Raji (cell line): Measurements from ENCODE around the gene KLC4.

Source experiments
- POLR2A ChIP-seq: IDR thresholded peaks from 2 replicates; pipeline ENCODE4 v1.6.1; 2011; ENCODE audit warnings: low read depth, low read length, control low read depth; ENCODE audit not compliant: insufficient read depth

The KLC4 gene

DNA sequence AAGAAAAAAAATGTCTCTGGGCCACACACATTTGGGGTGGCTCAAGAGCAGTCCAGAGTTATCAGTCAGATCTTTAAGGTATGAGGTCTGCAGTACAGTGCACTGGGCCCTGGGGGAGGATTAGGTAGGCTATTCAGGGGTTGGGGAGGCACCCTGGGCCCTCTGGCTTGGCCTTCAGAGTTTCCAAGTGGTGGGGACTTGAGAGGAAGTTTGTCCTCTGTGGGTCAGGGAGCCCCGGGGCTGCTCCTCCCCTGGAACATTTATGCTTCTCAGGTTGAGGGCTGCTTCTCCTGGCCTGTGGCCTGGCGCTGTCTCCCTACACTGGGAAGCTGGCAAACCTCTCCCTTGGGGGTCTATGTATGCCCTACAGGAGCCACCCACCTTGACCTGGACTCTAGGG, 62.7 kb downstream of the KLC4 start:
- TF ChIP-seq POLR2A: no peak

DNA sequence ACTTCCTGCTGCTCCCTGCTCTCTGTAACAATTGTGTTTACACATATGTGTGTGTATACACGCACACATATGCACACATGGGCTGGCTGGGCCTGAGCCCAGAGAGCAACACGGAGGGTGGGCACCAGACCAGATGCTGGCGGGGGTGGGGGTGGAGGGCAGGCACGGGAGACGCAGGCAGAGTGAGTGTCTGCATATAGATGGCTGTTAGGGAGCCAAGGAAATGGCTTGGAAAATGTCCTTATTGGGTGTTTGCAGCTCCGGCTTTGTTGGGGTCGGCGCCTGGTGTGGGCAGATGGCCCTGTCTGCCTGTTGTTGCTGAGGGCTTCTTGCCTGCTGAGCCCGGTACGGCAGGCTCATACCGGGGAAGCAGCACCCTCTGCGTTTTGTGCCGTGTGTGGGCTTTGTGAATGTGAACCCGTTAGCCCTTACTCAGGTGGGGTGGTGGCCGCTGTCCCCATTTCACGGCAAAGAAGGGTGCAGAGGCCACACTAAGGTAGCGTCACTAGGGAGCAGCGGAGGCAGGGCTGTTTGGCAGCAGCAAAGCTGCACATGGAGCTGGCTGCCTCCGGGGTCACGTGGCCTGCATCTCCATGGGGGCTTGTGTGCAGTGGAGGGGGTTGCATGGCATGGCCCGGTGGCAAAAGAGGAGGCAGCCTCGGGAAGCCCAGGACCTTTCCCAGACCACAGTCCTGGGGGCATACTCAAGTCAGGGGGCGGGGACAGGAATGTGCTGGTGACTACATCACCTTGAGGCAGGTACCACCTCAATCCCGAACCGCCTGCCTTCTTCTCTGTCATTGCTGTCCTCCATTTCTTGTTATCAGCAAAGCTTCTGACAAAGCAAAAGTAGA, 64.3 kb downstream of the KLC4 start:
- no peak for TF ChIP-seq POLR2A

DNA sequence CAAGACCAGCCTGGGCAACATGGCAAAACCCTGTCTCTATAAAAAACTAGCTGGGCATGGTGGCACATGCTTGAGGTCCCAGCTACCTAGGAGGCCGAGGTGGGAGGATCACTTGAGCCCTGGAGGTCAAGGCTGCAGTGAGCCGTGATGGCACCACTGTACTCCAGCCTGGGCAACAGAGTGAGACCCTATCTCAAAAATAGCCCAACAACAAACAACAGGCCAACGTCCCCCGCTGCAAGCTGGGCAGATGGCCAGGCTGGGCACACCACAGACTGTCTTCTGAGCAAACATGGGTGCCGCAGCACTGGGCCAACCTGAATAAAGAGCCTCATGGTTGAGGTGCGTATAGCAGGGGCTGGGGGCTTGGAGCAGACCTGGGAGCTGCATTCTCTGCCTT, 65.0 kb downstream of the KLC4 start:
- no peak for TF ChIP-seq POLR2A
